NCI-H2196 treated with DMSO at 0.1 percent for 48 hours (cell line): Measurements from ENCODE around the gene HOXB3.

ENCODE experiments used
- DNase-seq: peaks from one replicate; lab custom pipeline; 2025; ENCODE audit not compliant: unreplicated experiment; lab: John Stamatoyannopoulos, UW

HOXB3 gene

GRCh38 chr17:48571024-48571818 is 18.8 kb downstream of the HOXB3 start:
- DNase-seq, result no peak

GRCh38 chr17:48570325-48571023 is 19.6 kb downstream of the HOXB3 start:
- DNase-seq, result no peak

- DNase-seq, result no peak
Measured at GRCh38 chr17:48569674-48570324, 20.2 kb downstream of the HOXB3 start.

GRCh38 chr17:48569240-48569582 is 20.8 kb downstream of the HOXB3 start:
- no peak for DNase-seq

- no peak for DNase-seq
Measured at GRCh38 chr17:48568499-48569239, 21.4 kb downstream of the HOXB3 start.

GRCh38 chr17:48567646-48568354 is 22.2 kb downstream of the HOXB3 start:
- DNase-seq, result no peak

- no peak for DNase-seq
Measured at GRCh38 chr17:48567209-48567608, 22.8 kb downstream of the HOXB3 start.

GRCh38 chr17:48566717-48567116 is 23.3 kb downstream of the HOXB3 start:
- DNase-seq, result no peak

GRCh38 chr17:48565925-48566710 is 23.9 kb downstream of the HOXB3 start:
- DNase-seq, result no peak

GRCh38 chr17:48565022-48565554 is 25.0 kb downstream of the HOXB3 start:
- no peak for DNase-seq

- DNase-seq, result no peak
Measured at GRCh38 chr17:48564188-48565021, 25.6 kb downstream of the HOXB3 start.

GRCh38 chr17:48563867-48564187 is 26.2 kb downstream of the HOXB3 start:
- DNase-seq, result no peak

GRCh38 chr17:48563385-48563838 is 26.6 kb downstream of the HOXB3 start:
- DNase-seq, result no peak

- no peak for DNase-seq
Measured at GRCh38 chr17:48562934-48563333, 27.1 kb downstream of the HOXB3 start.

GRCh38 chr17:48561884-48562810 is 27.9 kb downstream of the HOXB3 start:
- DNase-seq, result no peak

- DNase-seq, result no peak
Measured at GRCh38 chr17:48559840-48560817, 29.9 kb downstream of the HOXB3 start.
